ENCODE measurements around the gene UBE3D. TPM values are rescaled to one million over a fixed set of nuclear protein-coding genes. Genes with fewer than 3 reads are reported as not detected.

The UBE3D gene
- total RNA-seq, 3 donors from 2014 or later (not counting 1 experiment from before 2014, with no cell fraction given), result 6.6 to 7.9 (median 7.2) TPM

DNA sequence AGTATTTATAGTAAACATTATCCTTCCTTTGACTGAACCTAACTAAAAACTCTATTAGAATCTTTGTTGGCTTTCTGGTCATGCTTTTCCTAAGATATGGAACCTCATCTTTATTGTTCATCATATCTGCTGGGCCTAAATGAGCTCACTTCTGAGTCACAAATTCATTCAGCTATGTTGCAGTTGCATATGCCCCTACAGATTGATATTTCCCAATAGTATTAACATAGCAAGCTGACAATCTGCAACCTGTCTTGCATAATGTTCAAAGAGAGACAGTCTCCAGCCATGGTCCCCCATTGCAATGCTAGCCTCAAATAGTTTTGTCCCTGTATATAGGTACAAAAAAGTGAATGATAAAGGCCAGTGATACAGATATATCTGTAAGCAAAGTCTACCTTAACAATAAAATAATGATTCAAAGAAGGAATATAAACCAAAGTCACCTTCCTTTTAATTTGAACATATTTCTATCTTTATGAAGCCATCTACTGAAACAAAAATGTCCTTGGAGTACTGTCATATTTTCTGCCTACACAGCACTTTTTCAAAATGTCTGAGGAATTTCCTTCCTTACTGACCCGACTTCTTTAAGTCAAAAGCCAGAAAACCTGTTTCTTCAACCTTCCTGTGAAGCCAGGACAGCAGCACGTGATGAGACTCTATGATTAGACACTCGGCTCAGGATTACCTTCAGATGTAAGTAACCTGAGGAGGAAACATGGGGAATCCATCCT is 140.7 kb downstream of the UBE3D start:
- Mint-ChIP-seq H3K27me3 (ENCODE audit: low read depth in 2 of 2) (no peaks in the 10 kb centered on the region), H3K27ac (no peak overlapping the region), H3K9me3 (peaks cover 0 to under 1% of the 10 kb centered on the region in 2 donors), H3K4me3 (no peak overlapping the region), H3K36me3 (peaks cover 2% of the 10 kb centered on the region), H3K4me1 (no peaks in the 10 kb centered on the region)
- intact Hi-C loops (cut with micrococcal nuclease), result no loop called here
- Histone ChIP-seq H3K27ac (ENCODE audit: low read length) (no peak overlapping the region), H3K4me1 (ENCODE audit: control insufficient read depth, insufficient read depth, low read length) (no peaks in the 10 kb centered on the region), H3K27me3 (ENCODE audit: control insufficient read depth, insufficient read depth, low read length) (no peaks in the 10 kb centered on the region), H3K9me3 (ENCODE audit: control insufficient read depth, insufficient read depth, low read length) (peaks cover 1% of the 10 kb centered on the region), H3K4me3 (ENCODE audit: low read length) (no peak overlapping the region), H3K36me3 (ENCODE audit: control insufficient read depth, insufficient read depth, low read length) (no peaks in the 10 kb centered on the region)
- ATAC-seq, result no peak
- WGBS (ENCODE audit: insufficient coverage), result 90% methylated on average over 3 of the region's 3 CpGs
- DNase-seq, result no peak
- TF ChIP-seq, protein P1, sequence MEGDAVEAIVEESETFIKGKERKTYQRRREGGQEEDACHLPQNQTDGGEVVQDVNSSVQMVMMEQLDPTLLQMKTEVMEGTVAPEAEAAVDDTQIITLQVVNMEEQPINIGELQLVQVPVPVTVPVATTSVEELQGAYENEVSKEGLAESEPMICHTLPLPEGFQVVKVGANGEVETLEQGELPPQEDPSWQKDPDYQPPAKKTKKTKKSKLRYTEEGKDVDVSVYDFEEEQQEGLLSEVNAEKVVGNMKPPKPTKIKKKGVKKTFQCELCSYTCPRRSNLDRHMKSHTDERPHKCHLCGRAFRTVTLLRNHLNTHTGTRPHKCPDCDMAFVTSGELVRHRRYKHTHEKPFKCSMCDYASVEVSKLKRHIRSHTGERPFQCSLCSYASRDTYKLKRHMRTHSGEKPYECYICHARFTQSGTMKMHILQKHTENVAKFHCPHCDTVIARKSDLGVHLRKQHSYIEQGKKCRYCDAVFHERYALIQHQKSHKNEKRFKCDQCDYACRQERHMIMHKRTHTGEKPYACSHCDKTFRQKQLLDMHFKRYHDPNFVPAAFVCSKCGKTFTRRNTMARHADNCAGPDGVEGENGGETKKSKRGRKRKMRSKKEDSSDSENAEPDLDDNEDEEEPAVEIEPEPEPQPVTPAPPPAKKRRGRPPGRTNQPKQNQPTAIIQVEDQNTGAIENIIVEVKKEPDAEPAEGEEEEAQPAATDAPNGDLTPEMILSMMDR (IDR thresholded peaks at IDR 0.05), result no peak

DNA sequence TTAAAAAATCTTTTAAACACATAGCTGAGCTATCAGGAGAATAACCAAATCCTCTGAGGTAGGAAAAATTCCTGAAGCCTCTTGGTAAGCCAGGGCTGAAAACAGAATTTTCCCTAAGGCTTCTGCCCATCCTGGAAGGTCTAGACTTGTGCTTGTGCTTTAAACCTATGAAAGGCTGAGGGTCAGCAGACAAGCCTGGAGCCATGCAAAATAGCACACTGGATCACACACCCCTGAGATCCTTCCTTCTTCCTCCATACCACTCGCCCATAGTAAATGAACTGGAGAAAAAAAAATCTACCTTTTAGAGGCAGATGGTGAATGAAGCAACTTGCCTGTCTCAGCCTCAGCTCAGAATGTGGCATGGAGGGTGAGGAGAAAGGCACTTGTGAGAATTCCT is 144.4 kb downstream of the UBE3D start:
- DNase-seq (no peak), ATAC-seq (no peak)
- no peak overlapping the region for H3K4me3 ChIP-seq (ENCODE audit: low read length)
- H3K27me3 ChIP-seq (ENCODE audit: control insufficient read depth, insufficient read depth, low read length), result no peaks in the 10 kb centered on the region
- Mint-ChIP-seq H3K36me3 (no peaks in the 10 kb centered on the region), H3K27me3 (ENCODE audit: low read depth in 2 of 2) (no peaks in the 10 kb centered on the region), H3K4me1 (no peaks in the 10 kb centered on the region), H3K4me3 (no peak overlapping the region), H3K27ac (no peak overlapping the region), H3K9me3 (peaks cover 0 to 6% of the 10 kb centered on the region in 2 donors)
- H3K9me3 ChIP-seq (ENCODE audit: control insufficient read depth, insufficient read depth, low read length), result no peaks in the 10 kb centered on the region
- WGBS (ENCODE audit: insufficient coverage), result 100% methylated on average over 1 of the region's 1 CpG
- H3K27ac ChIP-seq (ENCODE audit: low read length), result no peak overlapping the region
- intact Hi-C loops (cut with micrococcal nuclease), result no loop called here
- no peaks in the 10 kb centered on the region for H3K36me3 ChIP-seq (ENCODE audit: control insufficient read depth, insufficient read depth, low read length)
- no peaks in the 10 kb centered on the region for H3K4me1 ChIP-seq (ENCODE audit: control insufficient read depth, insufficient read depth, low read length)
- TF ChIP-seq, protein P1 (IDR thresholded peaks at IDR 0.05), result no peak

DNA sequence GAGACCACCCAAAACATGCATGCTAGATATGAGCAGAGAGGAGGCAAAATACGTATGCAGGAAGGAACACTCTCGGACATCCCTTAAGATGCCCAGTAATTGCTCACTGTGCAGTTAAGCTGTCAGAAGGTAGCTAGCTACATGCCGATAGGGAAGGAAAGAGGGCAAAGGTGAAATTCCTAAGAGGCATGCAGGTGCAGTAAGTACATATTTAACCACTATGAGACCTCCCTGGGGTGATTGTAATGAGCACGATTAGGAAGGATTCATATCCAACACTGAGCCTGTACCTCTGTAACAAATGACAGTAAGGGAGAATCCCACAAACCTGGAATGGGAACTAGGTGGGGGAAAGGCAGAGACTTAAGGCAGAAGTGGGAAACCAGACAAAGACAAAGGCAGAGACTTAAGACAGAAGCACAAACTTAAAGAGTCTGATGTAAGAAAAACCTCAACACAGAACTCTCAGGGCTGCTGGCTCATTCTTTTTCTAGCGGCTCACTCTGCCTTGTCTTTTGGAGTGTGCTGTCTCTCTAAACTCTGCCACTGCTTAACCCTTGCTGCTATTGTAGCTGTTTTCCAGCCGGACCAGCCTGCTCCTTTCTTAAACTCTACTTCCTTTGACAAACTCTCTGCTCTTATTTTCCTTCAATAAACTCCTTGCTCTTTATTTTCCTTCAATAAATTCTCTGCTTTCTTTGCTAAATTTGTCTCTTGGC is 148.1 kb downstream of the UBE3D start:
- ATAC-seq (no peak), DNase-seq (no peak)
- TF ChIP-seq, protein P1 (IDR thresholded peaks at IDR 0.05), result no peak
- no peak overlapping the region for H3K4me3 ChIP-seq (ENCODE audit: low read length)
- Mint-ChIP-seq H3K9me3 (peaks cover 0 to 6% of the 10 kb centered on the region in 2 donors), H3K36me3 (no peaks in the 10 kb centered on the region), H3K4me1 (no peaks in the 10 kb centered on the region), H3K27ac (no peak overlapping the region), H3K4me3 (no peak overlapping the region), H3K27me3 (ENCODE audit: low read depth in 2 of 2) (no peaks in the 10 kb centered on the region)
- WGBS (ENCODE audit: insufficient coverage), result 96% methylated on average over 6 of the region's 6 CpGs
- no peaks in the 10 kb centered on the region for H3K36me3 ChIP-seq (ENCODE audit: control insufficient read depth, insufficient read depth, low read length)
- no peaks in the 10 kb centered on the region for H3K27me3 ChIP-seq (ENCODE audit: control insufficient read depth, insufficient read depth, low read length)
- intact Hi-C loops (cut with micrococcal nuclease), result no loop called here
- no peak overlapping the region for H3K27ac ChIP-seq (ENCODE audit: low read length)
- H3K9me3 ChIP-seq (ENCODE audit: control insufficient read depth, insufficient read depth, low read length), result no peaks in the 10 kb centered on the region
- no peaks in the 10 kb centered on the region for H3K4me1 ChIP-seq (ENCODE audit: control insufficient read depth, insufficient read depth, low read length)
